ENCODE data around the gene FRMD4A.

FRMD4A gene

GRCh38 chr10:14092799-14093198 is 237.9 kb downstream of the FRMD4A start:
- H3K4me3 ChIP-seq (ENCODE audit: low read depth in 1 of 2, low read length in 2 of 2): no peak overlapping the region
- no peaks in the 10 kb centered on the region for H3K4me1 ChIP-seq (ENCODE audit: control insufficient read depth in 1 of 2, insufficient read depth in 2 of 2, low read length in 2 of 2)
- H3K27ac ChIP-seq (ENCODE audit: low read length): no peak overlapping the region

GRCh38 chr10:14089556-14090292 is 241.0 kb downstream of the FRMD4A start:
- H3K4me1 ChIP-seq (ENCODE audit: control insufficient read depth in 1 of 2, insufficient read depth in 2 of 2, low read length in 2 of 2): no peaks in the 10 kb centered on the region
- H3K27me3 ChIP-seq (ENCODE audit: low read depth, low read length): no peaks in the 10 kb centered on the region
- no peaks in the 10 kb centered on the region for H3K9me3 ChIP-seq (ENCODE audit: control insufficient read depth in 1 of 2, low read length in 2 of 2)
- no peak overlapping the region for H3K4me3 ChIP-seq (ENCODE audit: low read depth in 1 of 2, low read length in 2 of 2)
- H3K36me3 ChIP-seq (ENCODE audit: control insufficient read depth in 1 of 2, insufficient read depth in 2 of 2, low read length in 2 of 2): no peaks in the 10 kb centered on the region
- no peak overlapping the region for H3K27ac ChIP-seq (ENCODE audit: low read length)

More at GRCh38 chr10:14092799-14093198, 237.9 kb downstream of the FRMD4A start:
- no peaks in the 10 kb centered on the region for H3K27me3 ChIP-seq (ENCODE audit: low read depth, low read length)
- no peaks in the 10 kb centered on the region for H3K36me3 ChIP-seq (ENCODE audit: control insufficient read depth in 1 of 2, insufficient read depth in 2 of 2, low read length in 2 of 2)
- no peaks in the 10 kb centered on the region for H3K9me3 ChIP-seq (ENCODE audit: control insufficient read depth in 1 of 2, low read length in 2 of 2)

- no peaks in the 10 kb centered on the region for H3K4me1 ChIP-seq (ENCODE audit: control insufficient read depth in 1 of 2, insufficient read depth in 2 of 2, low read length in 2 of 2)
- H3K4me3 ChIP-seq (ENCODE audit: low read depth in 1 of 2, low read length in 2 of 2): no peak overlapping the region
- no peaks in the 10 kb centered on the region for H3K9me3 ChIP-seq (ENCODE audit: control insufficient read depth in 1 of 2, low read length in 2 of 2)
- no peak overlapping the region for H3K27ac ChIP-seq (ENCODE audit: low read length)
- no peaks in the 10 kb centered on the region for H3K36me3 ChIP-seq (ENCODE audit: control insufficient read depth in 1 of 2, insufficient read depth in 2 of 2, low read length in 2 of 2)
- H3K27me3 ChIP-seq (ENCODE audit: low read depth, low read length): no peaks in the 10 kb centered on the region
Observed at GRCh38 chr10:14087566-14087965, 243.2 kb downstream of the FRMD4A start.

- Histone ChIP-seq H3K27me3 (ENCODE audit: low read depth, low read length) (no peaks in the 10 kb centered on the region), H3K4me3 (ENCODE audit: low read depth in 1 of 2, low read length in 2 of 2) (no peak overlapping the region), H3K9me3 (ENCODE audit: control insufficient read depth in 1 of 2, low read length in 2 of 2) (no peaks in the 10 kb centered on the region), H3K36me3 (ENCODE audit: control insufficient read depth in 1 of 2, insufficient read depth in 2 of 2, low read length in 2 of 2) (no peaks in the 10 kb centered on the region), H3K27ac (ENCODE audit: low read length) (no peak overlapping the region), H3K4me1 (ENCODE audit: control insufficient read depth in 1 of 2, insufficient read depth in 2 of 2, low read length in 2 of 2) (no peaks in the 10 kb centered on the region)
Observed at GRCh38 chr10:14086596-14086995, 244.1 kb downstream of the FRMD4A start.

GRCh38 chr10:14084875-14085274 is 245.8 kb downstream of the FRMD4A start:
- Histone ChIP-seq H3K36me3 (ENCODE audit: control insufficient read depth in 1 of 2, insufficient read depth in 2 of 2, low read length in 2 of 2) (no peaks in the 10 kb centered on the region), H3K4me1 (ENCODE audit: control insufficient read depth in 1 of 2, insufficient read depth in 2 of 2, low read length in 2 of 2) (no peaks in the 10 kb centered on the region), H3K4me3 (ENCODE audit: low read depth in 1 of 2, low read length in 2 of 2) (no peak overlapping the region), H3K27me3 (ENCODE audit: low read depth, low read length) (no peaks in the 10 kb centered on the region), H3K9me3 (ENCODE audit: control insufficient read depth in 1 of 2, low read length in 2 of 2) (no peaks in the 10 kb centered on the region), H3K27ac (ENCODE audit: low read length) (no peak overlapping the region)

GRCh38 chr10:14080795-14081194 is 249.9 kb downstream of the FRMD4A start:
- Histone ChIP-seq H3K9me3 (ENCODE audit: control insufficient read depth in 1 of 2, low read length in 2 of 2) (no peaks in the 10 kb centered on the region), H3K27ac (ENCODE audit: low read length) (no peak overlapping the region), H3K4me1 (ENCODE audit: control insufficient read depth in 1 of 2, insufficient read depth in 2 of 2, low read length in 2 of 2) (no peaks in the 10 kb centered on the region), H3K4me3 (ENCODE audit: low read depth in 1 of 2, low read length in 2 of 2) (no peak overlapping the region), H3K27me3 (ENCODE audit: low read depth, low read length) (no peaks in the 10 kb centered on the region), H3K36me3 (ENCODE audit: control insufficient read depth in 1 of 2, insufficient read depth in 2 of 2, low read length in 2 of 2) (no peaks in the 10 kb centered on the region)

GRCh38 chr10:14077430-14077829 is 253.3 kb downstream of the FRMD4A start:
- Histone ChIP-seq H3K27me3 (ENCODE audit: low read depth, low read length) (no peaks in the 10 kb centered on the region), H3K9me3 (ENCODE audit: control insufficient read depth in 1 of 2, low read length in 2 of 2) (no peaks in the 10 kb centered on the region), H3K27ac (ENCODE audit: low read length) (no peak overlapping the region), H3K36me3 (ENCODE audit: control insufficient read depth in 1 of 2, insufficient read depth in 2 of 2, low read length in 2 of 2) (no peaks in the 10 kb centered on the region), H3K4me1 (ENCODE audit: control insufficient read depth in 1 of 2, insufficient read depth in 2 of 2, low read length in 2 of 2) (peaks cover 0 to 3% of the 10 kb centered on the region in 2 donors), H3K4me3 (ENCODE audit: low read depth in 1 of 2, low read length in 2 of 2) (no peak overlapping the region)

GRCh38 chr10:14074062-14074884 is 256.5 kb downstream of the FRMD4A start:
- no peaks in the 10 kb centered on the region for H3K36me3 ChIP-seq (ENCODE audit: control insufficient read depth in 1 of 2, insufficient read depth in 2 of 2, low read length in 2 of 2)
- peaks cover 0 to 3% of the 10 kb centered on the region in 2 donors for H3K4me1 ChIP-seq (ENCODE audit: control insufficient read depth in 1 of 2, insufficient read depth in 2 of 2, low read length in 2 of 2)
- H3K27ac ChIP-seq (ENCODE audit: low read length): no peak overlapping the region
- peak overlapping the region; percentile 27 to 47 for H3K4me3 ChIP-seq (ENCODE audit: low read depth in 1 of 2, low read length in 2 of 2)
- H3K27me3 ChIP-seq (ENCODE audit: low read depth, low read length): no peaks in the 10 kb centered on the region
- H3K9me3 ChIP-seq (ENCODE audit: control insufficient read depth in 1 of 2, low read length in 2 of 2): no peaks in the 10 kb centered on the region

GRCh38 chr10:14072541-14072940 is 258.2 kb downstream of the FRMD4A start:
- Histone ChIP-seq H3K36me3 (ENCODE audit: control insufficient read depth in 1 of 2, insufficient read depth in 2 of 2, low read length in 2 of 2) (no peaks in the 10 kb centered on the region), H3K27ac (ENCODE audit: low read length) (no peak overlapping the region), H3K27me3 (ENCODE audit: low read depth, low read length) (no peaks in the 10 kb centered on the region), H3K4me3 (ENCODE audit: low read depth in 1 of 2, low read length in 2 of 2) (no peak overlapping the region), H3K4me1 (ENCODE audit: control insufficient read depth in 1 of 2, insufficient read depth in 2 of 2, low read length in 2 of 2) (peaks cover 0 to 3% of the 10 kb centered on the region in 2 donors), H3K9me3 (ENCODE audit: control insufficient read depth in 1 of 2, low read length in 2 of 2) (no peaks in the 10 kb centered on the region)

- Histone ChIP-seq H3K9me3 (ENCODE audit: control insufficient read depth in 1 of 2, low read length in 2 of 2) (no peaks in the 10 kb centered on the region), H3K4me1 (ENCODE audit: control insufficient read depth in 1 of 2, insufficient read depth in 2 of 2, low read length in 2 of 2) (peaks cover 0 to 3% of the 10 kb centered on the region in 2 donors), H3K36me3 (ENCODE audit: control insufficient read depth in 1 of 2, insufficient read depth in 2 of 2, low read length in 2 of 2) (no peaks in the 10 kb centered on the region), H3K27me3 (ENCODE audit: low read depth, low read length) (no peaks in the 10 kb centered on the region), H3K4me3 (ENCODE audit: low read depth in 1 of 2, low read length in 2 of 2) (no peak overlapping the region), H3K27ac (ENCODE audit: low read length) (no peak overlapping the region)
Observed at GRCh38 chr10:14071956-14072355, 258.8 kb downstream of the FRMD4A start.

- H3K27me3 ChIP-seq (ENCODE audit: low read depth, low read length): no peaks in the 10 kb centered on the region
- H3K9me3 ChIP-seq (ENCODE audit: control insufficient read depth in 1 of 2, low read length in 2 of 2): no peaks in the 10 kb centered on the region
- no peak overlapping the region for H3K27ac ChIP-seq (ENCODE audit: low read length)
- no peak overlapping the region for H3K4me3 ChIP-seq (ENCODE audit: low read depth in 1 of 2, low read length in 2 of 2)
- H3K36me3 ChIP-seq (ENCODE audit: control insufficient read depth in 1 of 2, insufficient read depth in 2 of 2, low read length in 2 of 2): no peaks in the 10 kb centered on the region
- H3K4me1 ChIP-seq (ENCODE audit: control insufficient read depth in 1 of 2, insufficient read depth in 2 of 2, low read length in 2 of 2): no peaks in the 10 kb centered on the region
Observed at GRCh38 chr10:14068601-14069250, 262.0 kb downstream of the FRMD4A start.
